ENCODE measurements around the gene ATR.

The ATR gene

GRCh38 chr3:142530296-142530695 is 48.2 kb downstream of the ATR start:
- no peak overlapping the region for H3K4me3 ChIP-seq (ENCODE audit: extremely low read depth, insufficient read depth, low read length, poor library complexity, severe bottlenecking)
- WGBS, 2 experiments (ENCODE audit: insufficient coverage in 2 of 2), result no CpG with 5 or more reads among the region's 1 CpG
- H3K9me3 ChIP-seq (ENCODE audit: control insufficient read depth, low read length), result no peaks in the 10 kb centered on the region
- H3K27ac ChIP-seq (ENCODE audit: low read depth, low read length, severe bottlenecking), result no peak overlapping the region
- H3K36me3 ChIP-seq (ENCODE audit: control insufficient read depth, insufficient read depth, low read length), result peaks cover 26% of the 10 kb centered on the region
- H3K4me1 ChIP-seq (ENCODE audit: control insufficient read depth, insufficient read depth, low read length, poor library complexity, severe bottlenecking), result no peaks in the 10 kb centered on the region

- no peak overlapping the region for H3K4me3 ChIP-seq (ENCODE audit: extremely low read depth, insufficient read depth, low read length, poor library complexity, severe bottlenecking)
- H3K36me3 ChIP-seq (ENCODE audit: control insufficient read depth, insufficient read depth, low read length), result peaks cover 23% of the 10 kb centered on the region
- H3K27ac ChIP-seq (ENCODE audit: low read depth, low read length, severe bottlenecking), result no peak overlapping the region
- no peaks in the 10 kb centered on the region for H3K4me1 ChIP-seq (ENCODE audit: control insufficient read depth, insufficient read depth, low read length, poor library complexity, severe bottlenecking)
- WGBS, 2 experiments (ENCODE audit: insufficient coverage in 2 of 2), result no CpG with 5 or more reads among the region's 4 CpGs
- peaks cover 6% of the 10 kb centered on the region for H3K9me3 ChIP-seq (ENCODE audit: control insufficient read depth, low read length)
Observed at GRCh38 chr3:142523921-142524566, 54.5 kb downstream of the ATR start.

DNA sequence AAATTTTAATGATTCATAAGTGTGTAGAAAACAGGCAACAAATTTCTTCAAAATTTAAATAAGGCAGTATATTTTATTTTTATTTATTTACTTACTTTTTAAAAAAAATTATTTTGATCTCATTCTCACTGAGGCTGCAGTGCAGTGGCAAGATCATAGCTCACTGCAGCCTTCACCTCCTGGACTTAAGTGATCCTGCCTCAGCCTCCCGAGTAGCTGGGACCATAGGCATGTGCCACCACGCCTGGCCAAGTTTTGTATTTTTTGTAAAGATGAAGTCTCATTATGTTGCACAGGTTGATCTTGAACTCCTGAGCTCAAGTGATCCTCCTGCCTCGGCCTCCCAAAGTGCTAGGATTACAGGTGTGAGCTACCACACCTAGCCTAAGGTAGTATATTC is 69.5 kb downstream of the ATR start:
- 80 to 83% methylated on average over 1 of the region's 3 CpGs for WGBS, 2 experiments (ENCODE audit: insufficient coverage in 2 of 2)
- no peaks in the 10 kb centered on the region for H3K9me3 ChIP-seq (ENCODE audit: control insufficient read depth, low read length)
- peaks cover 26% of the 10 kb centered on the region for H3K36me3 ChIP-seq (ENCODE audit: control insufficient read depth, insufficient read depth, low read length)
- no peaks in the 10 kb centered on the region for H3K4me1 ChIP-seq (ENCODE audit: control insufficient read depth, insufficient read depth, low read length, poor library complexity, severe bottlenecking)
- H3K4me3 ChIP-seq (ENCODE audit: extremely low read depth, insufficient read depth, low read length, poor library complexity, severe bottlenecking), result no peak overlapping the region
- H3K27ac ChIP-seq (ENCODE audit: low read depth, low read length, severe bottlenecking), result no peak overlapping the region

DNA sequence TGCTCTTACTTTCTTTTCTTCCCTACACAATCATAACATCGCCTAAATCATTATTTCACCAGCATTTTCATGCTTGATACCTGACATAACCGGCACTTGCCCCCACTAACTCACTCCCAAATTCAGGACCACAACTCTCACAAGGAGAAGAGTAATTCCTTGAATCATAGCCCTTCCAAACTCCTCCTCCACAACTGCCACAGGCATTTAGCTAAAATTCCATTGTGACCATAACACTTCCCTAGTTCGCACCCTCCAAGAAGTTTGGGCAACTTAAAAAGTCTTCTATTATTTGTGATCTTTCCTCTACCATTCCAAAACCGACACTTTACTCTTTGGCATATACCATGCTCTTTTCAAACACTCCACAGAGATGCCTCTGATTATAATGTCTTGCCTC is 71.3 kb downstream of the ATR start:
- WGBS, 2 experiments (ENCODE audit: insufficient coverage in 2 of 2), result 88 to 93% methylated on average over 4 of the region's 4 CpGs
- Histone ChIP-seq H3K27ac (ENCODE audit: low read depth, low read length, severe bottlenecking) (no peak overlapping the region), H3K4me1 (ENCODE audit: control insufficient read depth, insufficient read depth, low read length, poor library complexity, severe bottlenecking) (no peaks in the 10 kb centered on the region), H3K36me3 (ENCODE audit: control insufficient read depth, insufficient read depth, low read length) (peaks cover 28% of the 10 kb centered on the region), H3K4me3 (ENCODE audit: extremely low read depth, insufficient read depth, low read length, poor library complexity, severe bottlenecking) (no peak overlapping the region), H3K9me3 (ENCODE audit: control insufficient read depth, low read length) (no peaks in the 10 kb centered on the region)

GRCh38 chr3:142502187-142502985 is 76.1 kb downstream of the ATR start:
- H3K4me1 ChIP-seq (ENCODE audit: control insufficient read depth, insufficient read depth, low read length, poor library complexity, severe bottlenecking), result no peaks in the 10 kb centered on the region
- WGBS, 2 experiments (ENCODE audit: insufficient coverage in 2 of 2), result no CpG with 5 or more reads among the region's 2 CpGs
- H3K9me3 ChIP-seq (ENCODE audit: control insufficient read depth, low read length), result no peaks in the 10 kb centered on the region
- H3K4me3 ChIP-seq (ENCODE audit: extremely low read depth, insufficient read depth, low read length, poor library complexity, severe bottlenecking), result no peak overlapping the region
- H3K27ac ChIP-seq (ENCODE audit: low read depth, low read length, severe bottlenecking), result no peak overlapping the region
- peaks cover 25% of the 10 kb centered on the region for H3K36me3 ChIP-seq (ENCODE audit: control insufficient read depth, insufficient read depth, low read length)

DNA sequence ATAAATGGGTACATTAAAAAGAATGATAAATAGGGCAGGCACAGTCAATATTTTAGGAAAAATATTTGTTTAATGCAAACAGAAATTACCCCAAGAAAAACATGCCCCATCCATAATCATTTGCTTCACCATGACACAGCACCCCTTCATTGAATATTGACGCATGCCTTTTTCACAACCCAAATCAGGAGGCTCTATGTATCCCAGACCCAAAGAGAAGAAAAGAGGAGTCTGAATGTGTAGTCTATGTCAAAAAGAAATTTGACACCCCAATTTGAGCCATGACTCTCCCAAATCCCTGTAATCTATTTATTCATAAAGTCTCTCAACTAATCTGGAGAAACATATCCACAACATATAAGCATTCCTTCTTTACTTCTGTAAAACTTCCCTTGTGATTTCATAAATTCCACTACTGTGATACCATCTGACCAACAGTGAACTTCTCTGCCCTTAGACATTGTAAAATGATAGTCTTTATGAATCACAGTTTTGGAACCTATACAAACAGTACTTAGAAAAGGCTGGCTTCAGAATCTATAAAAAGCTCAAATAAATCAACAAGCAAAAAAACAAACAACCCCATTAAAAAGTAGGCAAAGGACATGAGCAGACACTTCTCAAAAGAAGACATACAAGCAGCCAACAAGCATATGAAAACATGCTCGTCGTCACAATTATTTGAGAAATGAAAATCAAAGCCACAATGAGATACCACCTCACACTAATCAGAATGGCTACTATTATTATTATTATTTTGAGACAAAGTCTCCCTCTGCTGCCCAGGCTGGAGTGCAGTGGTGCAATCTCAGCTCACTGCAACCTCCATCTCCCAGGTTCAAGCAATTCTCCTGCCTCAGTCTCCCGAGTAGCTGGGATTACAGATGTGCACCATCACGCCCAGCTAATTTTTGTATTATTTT is 77.3 kb downstream of the ATR start:
- Histone ChIP-seq H3K9me3 (ENCODE audit: control insufficient read depth, low read length) (no peaks in the 10 kb centered on the region), H3K4me1 (ENCODE audit: control insufficient read depth, insufficient read depth, low read length, poor library complexity, severe bottlenecking) (no peaks in the 10 kb centered on the region), H3K36me3 (ENCODE audit: control insufficient read depth, insufficient read depth, low read length) (peaks cover 25% of the 10 kb centered on the region), H3K4me3 (ENCODE audit: extremely low read depth, insufficient read depth, low read length, poor library complexity, severe bottlenecking) (no peak overlapping the region), H3K27ac (ENCODE audit: low read depth, low read length, severe bottlenecking) (no peak overlapping the region)
- 100% methylated on average over 1 of the region's 5 CpGs; no CpG with 5 or more reads in 1 of the 2 experiments for WGBS, 2 experiments (ENCODE audit: insufficient coverage in 2 of 2)

DNA sequence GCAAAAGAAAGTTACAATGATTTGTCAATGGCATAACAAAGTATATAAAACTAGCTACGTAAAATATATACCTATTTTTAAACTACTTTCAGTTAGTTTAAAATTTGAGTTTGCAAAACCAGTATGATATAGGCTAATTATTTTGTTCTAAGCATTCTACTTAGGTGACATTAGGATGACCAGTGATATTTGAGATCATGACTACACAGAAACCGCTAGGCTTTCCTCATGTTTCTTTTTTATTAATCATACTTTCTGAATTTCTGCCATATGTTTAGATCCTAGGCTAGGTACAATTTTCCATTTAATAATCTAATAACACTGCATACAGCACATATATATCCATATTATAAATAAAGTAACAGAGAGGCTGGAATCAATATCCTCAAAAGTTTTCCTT is 78.3 kb downstream of the ATR start:
- Histone ChIP-seq H3K9me3 (ENCODE audit: control insufficient read depth, low read length) (no peaks in the 10 kb centered on the region), H3K4me1 (ENCODE audit: control insufficient read depth, insufficient read depth, low read length, poor library complexity, severe bottlenecking) (no peaks in the 10 kb centered on the region), H3K27ac (ENCODE audit: low read depth, low read length, severe bottlenecking) (no peak overlapping the region), H3K4me3 (ENCODE audit: extremely low read depth, insufficient read depth, low read length, poor library complexity, severe bottlenecking) (no peak overlapping the region), H3K36me3 (ENCODE audit: control insufficient read depth, insufficient read depth, low read length) (peaks cover 25% of the 10 kb centered on the region)
- WGBS, 2 experiments (ENCODE audit: insufficient coverage in 2 of 2), result no CpG with 5 or more reads among the region's 2 CpGs

DNA sequence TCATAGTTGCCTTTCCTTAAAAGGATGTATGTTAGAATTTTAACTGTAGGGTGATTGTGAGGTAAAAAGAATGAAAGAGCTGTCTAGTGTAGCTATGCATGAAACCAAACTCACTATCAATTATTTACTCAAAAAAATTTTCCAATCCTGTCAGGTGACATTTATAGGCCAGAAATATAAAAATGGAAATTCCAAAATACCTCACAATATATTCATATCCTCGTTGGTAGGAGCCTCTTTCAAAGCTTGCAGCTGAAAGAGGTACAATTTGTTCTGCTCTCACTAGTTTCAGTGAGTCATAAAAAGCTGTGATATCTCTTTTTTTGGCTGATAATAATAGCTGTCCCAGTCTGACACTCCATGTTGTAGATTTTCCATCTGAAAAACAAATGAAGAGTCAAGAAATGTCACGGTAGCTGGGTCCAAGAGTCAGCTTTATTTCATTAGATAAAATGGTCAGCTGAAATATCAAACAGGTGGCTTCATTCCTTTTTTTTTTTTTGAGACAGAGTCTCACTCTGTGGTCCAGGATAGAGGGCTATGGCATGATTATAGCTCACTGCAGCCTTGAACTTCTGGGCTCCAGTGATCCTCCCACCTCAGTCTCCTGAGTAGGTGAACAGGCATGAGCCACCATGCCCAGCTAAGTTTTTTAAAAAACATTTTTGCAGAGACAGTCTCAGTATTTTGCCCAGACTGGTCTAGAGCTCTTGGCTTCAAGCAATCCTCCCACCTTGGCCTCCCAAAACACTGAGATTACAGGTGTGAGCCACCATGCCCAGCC is 79.9 kb downstream of the ATR start:
- Histone ChIP-seq H3K36me3 (ENCODE audit: control insufficient read depth, insufficient read depth, low read length) (peaks cover 17% of the 10 kb centered on the region), H3K27ac (ENCODE audit: low read depth, low read length, severe bottlenecking) (no peak overlapping the region), H3K9me3 (ENCODE audit: control insufficient read depth, low read length) (no peaks in the 10 kb centered on the region), H3K4me1 (ENCODE audit: control insufficient read depth, insufficient read depth, low read length, poor library complexity, severe bottlenecking) (no peaks in the 10 kb centered on the region), H3K4me3 (ENCODE audit: extremely low read depth, insufficient read depth, low read length, poor library complexity, severe bottlenecking) (no peak overlapping the region)
- 86% methylated on average over 1 of the region's 2 CpGs; no CpG with 5 or more reads in 1 of the 2 experiments for WGBS, 2 experiments (ENCODE audit: insufficient coverage in 2 of 2)

DNA sequence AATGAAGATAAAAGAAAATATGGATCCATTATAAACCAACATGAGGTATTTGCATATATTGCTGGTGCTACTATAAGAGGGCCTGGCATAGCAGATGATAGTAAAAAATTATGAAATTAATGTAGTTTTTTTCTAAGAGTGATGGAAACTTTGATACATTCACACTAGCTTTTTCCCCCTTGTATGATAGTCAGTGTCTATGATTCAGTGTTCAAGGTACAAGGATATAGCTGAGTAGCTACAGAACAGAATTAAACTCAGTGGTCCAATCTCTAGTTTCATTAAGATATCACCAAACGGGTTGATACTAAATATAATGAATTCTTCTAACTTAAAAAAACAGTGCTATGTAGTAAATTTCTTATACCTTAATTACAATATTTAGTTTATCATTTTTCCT is 80.8 kb downstream of the ATR start:
- peaks cover 15% of the 10 kb centered on the region for H3K36me3 ChIP-seq (ENCODE audit: control insufficient read depth, insufficient read depth, low read length)
- no CpG with 5 or more reads among the region's 1 CpG for WGBS, 2 experiments (ENCODE audit: insufficient coverage in 2 of 2)
- no peak overlapping the region for H3K27ac ChIP-seq (ENCODE audit: low read depth, low read length, severe bottlenecking)
- no peak overlapping the region for H3K4me3 ChIP-seq (ENCODE audit: extremely low read depth, insufficient read depth, low read length, poor library complexity, severe bottlenecking)
- no peaks in the 10 kb centered on the region for H3K9me3 ChIP-seq (ENCODE audit: control insufficient read depth, low read length)
- no peaks in the 10 kb centered on the region for H3K4me1 ChIP-seq (ENCODE audit: control insufficient read depth, insufficient read depth, low read length, poor library complexity, severe bottlenecking)

- Histone ChIP-seq H3K9me3 (ENCODE audit: control insufficient read depth, low read length) (no peaks in the 10 kb centered on the region), H3K4me3 (ENCODE audit: extremely low read depth, insufficient read depth, low read length, poor library complexity, severe bottlenecking) (no peak overlapping the region), H3K27ac (ENCODE audit: low read depth, low read length, severe bottlenecking) (no peak overlapping the region), H3K36me3 (ENCODE audit: control insufficient read depth, insufficient read depth, low read length) (peaks cover 20% of the 10 kb centered on the region), H3K4me1 (ENCODE audit: control insufficient read depth, insufficient read depth, low read length, poor library complexity, severe bottlenecking) (no peaks in the 10 kb centered on the region)
- 93% methylated on average over 3 of the region's 3 CpGs; no CpG with 5 or more reads in 1 of the 2 experiments for WGBS, 2 experiments (ENCODE audit: insufficient coverage in 2 of 2)
Observed at GRCh38 chr3:142495103-142495502, 83.4 kb downstream of the ATR start.

Data from mesodermal cell (in vitro differentiated cells).